Neuronal stem cell (in vitro differentiated cells): ENCODE data around the gene CDH6.
A peak's percentile ranks its signal among the peaks of the same experiment; 100 is the strongest.

Source experiments
- DNase-seq: peaks from one replicate; pipeline ENCODE4 v3.0.0-alpha.2; 2013; ENCODE audit warnings: low spot score
- H2AFZ ChIP-seq: one replicate; pipeline ENCODE4 v1.6.1; 2013; ENCODE audit warnings: mild to moderate bottlenecking, low read length, inconsistent platforms
- H2AK5ac ChIP-seq: 2 replicates; pipeline ENCODE4 v1.6.1; 2013; ENCODE audit warnings: low read depth, mild to moderate bottlenecking, inconsistent platforms, low read length, moderate library complexity, mixed read lengths
- H2BK120ac ChIP-seq: 2 replicates; pipeline ENCODE4 v1.6.1; 2013; ENCODE audit warnings: low read depth, mild to moderate bottlenecking, inconsistent platforms, low read length, moderate library complexity, mixed read lengths
- H2BK12ac ChIP-seq: one replicate; pipeline ENCODE4 v1.6.1; 2013; ENCODE audit warnings: low read length, inconsistent platforms
- H2BK15ac ChIP-seq: 2 replicates; pipeline ENCODE4 v1.6.1; 2013; ENCODE audit warnings: mild to moderate bottlenecking, low read length, inconsistent platforms, mixed read lengths
- H2BK5ac ChIP-seq: one replicate; pipeline ENCODE4 v1.6.1; 2013; ENCODE audit warnings: inconsistent platforms, mild to moderate bottlenecking, low read length, moderate library complexity
- H3K14ac ChIP-seq: one replicate; pipeline ENCODE4 v1.6.1; 2013; ENCODE audit warnings: low read length, inconsistent platforms
- H3K18ac ChIP-seq: 2 replicates; pipeline ENCODE4 v1.6.1; 2013; ENCODE audit warnings: low read length, inconsistent platforms
- H3K23ac ChIP-seq: 2 replicates; pipeline ENCODE4 v1.6.1; 2013; ENCODE audit warnings: low read depth, mild to moderate bottlenecking, mixed read lengths, low read length, inconsistent platforms; ENCODE audit not compliant: poor library complexity
- H3K27ac ChIP-seq: replicated peaks from 3 replicates; pipeline ENCODE4 v1.5.1; 2013; ENCODE audit warnings: low read length, inconsistent platforms
- H3K27me3 ChIP-seq, 3 experiments: 2 replicates each; pipeline ENCODE4 v1.6.1; 2013; ENCODE audit warnings: low read length in 3 of 3, mild to moderate bottlenecking in 2 of 3, inconsistent platforms in 1 of 3, low read depth in 1 of 3, mixed read lengths in 1 of 3, moderate library complexity in 1 of 3; ENCODE audit not compliant: control insufficient read depth in 3 of 3, insufficient read depth in 3 of 3
- H3K36me3 ChIP-seq, 2 donors: replicated peaks in 1 of 2; 2 replicates each; pipeline ENCODE4 v1.6.1; 2013; ENCODE audit warnings: low read length in 2 of 2; ENCODE audit not compliant: control insufficient read depth in 2 of 2, insufficient read depth in 2 of 2
- H3K4ac ChIP-seq: 2 replicates; pipeline ENCODE4 v1.6.1; 2013; ENCODE audit warnings: inconsistent platforms, mild to moderate bottlenecking, low read length, moderate library complexity
- H3K4me1 ChIP-seq, 2 donors: 1 replicate in 1 of 2; 2 replicates in 1 of 2; pipeline ENCODE4 v1.6.1; 2013; ENCODE audit warnings: low read length in 2 of 2, low read depth in 1 of 2; ENCODE audit not compliant: control insufficient read depth in 2 of 2, insufficient read depth in 1 of 2
- H3K4me2 ChIP-seq: one replicate; pipeline ENCODE4 v1.6.1; 2013; ENCODE audit warnings: mild to moderate bottlenecking, low read length, inconsistent platforms; ENCODE audit not compliant: insufficient read depth, poor library complexity, severe bottlenecking
- H3K4me3 ChIP-seq, 2 donors: 2 replicates each; pipeline ENCODE4 v1.5.1; 2013; ENCODE audit warnings: low read length in 2 of 2, mild to moderate bottlenecking in 2 of 2, inconsistent platforms in 1 of 2, moderate library complexity in 1 of 2
- H3K79me1 ChIP-seq: one replicate; pipeline ENCODE4 v1.6.1; 2013; ENCODE audit warnings: low read depth, mild to moderate bottlenecking, inconsistent platforms, low read length, moderate library complexity
- H3K9ac ChIP-seq: one replicate; pipeline ENCODE4 v1.6.1; 2013; ENCODE audit warnings: mild to moderate bottlenecking, low read depth, low read length, inconsistent platforms; ENCODE audit not compliant: poor library complexity
- H3K9me3 ChIP-seq, 2 donors: replicated peaks in 1 of 2; 2 replicates each; pipeline versions ENCODE3 to v1.6.1; 2013; ENCODE audit warnings: low read length in 2 of 2, mild to moderate bottlenecking in 2 of 2, inconsistent platforms in 1 of 2, low read depth in 1 of 2, mixed read lengths in 1 of 2, moderate library complexity in 1 of 2; ENCODE audit not compliant: control insufficient read depth in 2 of 2, insufficient read depth in 1 of 2
- H4K8ac ChIP-seq: one replicate; pipeline ENCODE4 v1.6.1; 2013; ENCODE audit warnings: low read depth, mild to moderate bottlenecking, inconsistent platforms, low read length, moderate library complexity
- H4K91ac ChIP-seq: one replicate; pipeline ENCODE4 v1.6.1; 2013; ENCODE audit warnings: low read length, low read depth, mild to moderate bottlenecking, inconsistent platforms; ENCODE audit not compliant: poor library complexity
- WGBS, 2 donors: extraction: QIAGEN DNeasy Blood & Tissue Kit; methylation state at CpG; one replicate each; pipeline ENCODE4 v1.1.7; 2013; ENCODE audit warnings: missing lambda C conversion rate in 2 of 2, mixed read lengths in 1 of 2; ENCODE audit not compliant: insufficient read length in 2 of 2, insufficient replicate concordance in 1 of 2; ENCODE audit errors: extremely low coverage in 2 of 2; 5-methylcytosine and 5-hydroxymethylcytosine counted together

The CDH6 gene

DNA sequence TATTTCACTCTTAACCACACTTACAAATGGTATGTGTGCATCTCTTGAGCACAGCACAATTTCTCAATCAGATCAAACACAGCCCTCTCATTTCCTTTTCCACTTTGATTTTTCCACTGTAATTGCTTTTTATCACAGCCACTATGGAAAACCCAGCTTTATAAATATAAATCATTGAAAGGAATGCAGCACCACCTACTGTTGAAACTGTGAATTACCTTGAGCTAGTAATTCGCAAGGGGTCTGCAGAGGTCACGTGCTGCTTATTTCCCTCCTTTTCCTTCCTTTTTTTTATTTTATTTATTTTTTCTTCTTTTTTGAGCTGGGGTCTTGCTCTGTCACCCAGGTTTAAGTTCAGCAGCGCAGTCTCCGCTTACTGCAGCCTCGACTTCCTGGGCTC lies 76.9 kb downstream of the CDH6 start:
- Histone ChIP-seq H3K23ac (no peak overlapping the region), H3K27me3 (no peaks in the 10 kb centered on the region), H2AK5ac (no peak overlapping the region), H3K9me3 (no peaks in the 10 kb centered on the region), H2BK12ac (no peak overlapping the region), H2BK15ac (no peak overlapping the region), H2BK5ac (no peak overlapping the region), H3K79me1 (no peaks in the 10 kb centered on the region), H3K4me2 (no peak overlapping the region), H4K91ac (no peak overlapping the region), H4K8ac (no peak overlapping the region), H3K18ac (no peak overlapping the region), H2AFZ (no peak overlapping the region), H2BK120ac (no peak overlapping the region), H3K4me3 (no peak overlapping the region), H3K36me3 (peaks cover 0 to 1% of the 10 kb centered on the region in 2 donors), H3K14ac (no peak overlapping the region), H3K27ac (no peak overlapping the region), H3K9ac (no peak overlapping the region), H3K4me1 (peaks cover 8 to 9% of the 10 kb centered on the region in 2 donors), H3K4ac (no peak overlapping the region)
- DNase-seq = peak; percentile 47
- no CpG with 5 or more reads among the region's 5 CpGs for WGBS, 2 donors

DNA sequence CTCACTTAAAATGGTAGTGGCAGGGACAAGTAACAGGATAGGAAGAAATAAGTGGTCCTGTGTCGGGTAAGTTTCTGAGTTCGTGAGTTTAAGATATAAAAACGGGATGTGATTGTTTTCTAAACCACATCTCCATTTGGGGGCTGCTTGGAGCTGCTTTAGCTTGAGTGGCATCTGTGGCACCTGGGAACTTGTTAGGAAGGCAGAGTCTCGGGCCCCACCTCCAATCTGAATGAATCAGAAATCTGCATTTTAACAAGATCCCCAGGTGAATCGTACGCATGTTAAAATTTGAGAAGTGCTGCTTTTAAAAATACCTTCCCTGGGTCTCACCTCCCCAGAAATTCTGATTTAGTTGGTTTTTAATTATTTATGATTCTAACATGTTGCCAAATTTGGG lies 78.1 kb downstream of the CDH6 start:
- peaks cover 8 to 9% of the 10 kb centered on the region in 2 donors for H3K4me1 ChIP-seq
- DNase-seq = no peak
- no peak overlapping the region for H2BK120ac ChIP-seq
- no CpG with 5 or more reads among the region's 6 CpGs for WGBS, 2 donors
- no peak overlapping the region for H3K14ac ChIP-seq
- no peak overlapping the region for H2AFZ ChIP-seq
- no peak overlapping the region for H3K23ac ChIP-seq
- H2AK5ac ChIP-seq = no peak overlapping the region
- no peak overlapping the region for H3K9ac ChIP-seq
- no peak overlapping the region for H2BK5ac ChIP-seq
- H3K4me2 ChIP-seq = no peak overlapping the region
- H3K18ac ChIP-seq = no peak overlapping the region
- no peak overlapping the region for H3K4me3 ChIP-seq
- H3K79me1 ChIP-seq = no peaks in the 10 kb centered on the region
- H2BK12ac ChIP-seq = no peak overlapping the region
- no peak overlapping the region for H2BK15ac ChIP-seq
- H3K36me3 ChIP-seq = peaks cover 0 to 1% of the 10 kb centered on the region in 2 donors
- H3K27ac ChIP-seq = no peak overlapping the region
- no peaks in the 10 kb centered on the region for H3K9me3 ChIP-seq
- no peak overlapping the region for H4K91ac ChIP-seq
- H3K27me3 ChIP-seq = no peaks in the 10 kb centered on the region
- H4K8ac ChIP-seq = no peak overlapping the region
- no peak overlapping the region for H3K4ac ChIP-seq

DNA sequence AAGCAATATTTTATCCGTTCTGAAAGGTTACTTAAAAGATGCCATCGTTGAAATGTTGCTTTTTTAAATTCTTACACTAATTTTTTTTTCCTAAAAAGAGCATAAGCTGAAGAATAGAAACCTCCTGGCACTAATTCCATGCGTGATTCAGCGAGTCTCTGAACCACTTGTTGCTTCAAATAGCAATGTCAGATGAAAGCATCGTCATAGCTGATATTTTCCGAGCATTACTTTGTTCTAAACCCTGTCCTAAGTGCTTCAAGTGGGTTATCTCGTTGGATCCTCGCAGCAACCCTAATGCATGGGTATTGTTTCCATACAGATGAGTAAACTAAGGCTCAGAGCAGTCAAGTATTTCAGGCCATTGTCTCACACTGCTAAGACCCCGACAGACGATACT lies 79.7 kb downstream of the CDH6 start:
- H3K4me2 ChIP-seq = no peak overlapping the region

DNA sequence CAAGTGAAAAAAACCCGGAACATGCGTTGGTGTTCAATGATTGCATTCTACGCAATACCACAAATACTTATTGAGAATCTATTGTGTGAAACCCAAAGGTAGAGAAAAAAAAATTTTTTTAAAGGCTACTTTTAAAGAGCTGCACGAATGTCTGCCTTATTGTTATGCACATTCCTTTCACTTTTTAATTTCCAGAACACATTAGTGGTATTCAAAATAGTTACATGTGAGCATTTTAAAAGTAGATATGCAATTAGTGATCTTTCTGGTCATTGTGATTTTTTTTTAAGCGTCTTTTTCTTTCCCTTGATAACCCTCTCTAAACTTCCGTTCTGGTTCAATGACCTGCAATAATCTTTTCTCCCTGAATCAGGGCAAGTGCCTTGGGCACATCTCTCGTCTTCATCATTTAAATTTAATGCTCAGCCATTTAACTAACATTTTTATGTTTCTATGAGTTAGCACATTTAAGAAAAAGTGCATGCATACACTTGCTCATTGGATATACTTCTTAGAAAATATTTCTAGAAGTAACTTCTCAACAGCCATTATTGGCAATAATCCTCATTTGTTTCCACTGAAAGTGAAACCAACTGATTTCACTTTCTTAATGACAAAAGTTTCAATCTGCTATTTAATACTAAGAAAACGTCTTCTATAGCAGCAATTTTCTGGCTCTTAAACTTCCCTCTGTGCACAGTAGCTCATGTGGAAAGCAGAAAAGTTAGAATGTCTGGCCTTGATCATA lies 80.3 kb downstream of the CDH6 start:
- Histone ChIP-seq H4K91ac (no peak overlapping the region), H3K9me3 (no peaks in the 10 kb centered on the region), H3K27ac (no peak overlapping the region)

More for the DNA sequence above, 79.7 kb downstream of the CDH6 start:
- DNase-seq = no peak
- H2BK15ac ChIP-seq = no peak overlapping the region
- H2BK12ac ChIP-seq = no peak overlapping the region
- H4K91ac ChIP-seq = no peak overlapping the region
- H3K27ac ChIP-seq = no peak overlapping the region
- H3K9me3 ChIP-seq = no peaks in the 10 kb centered on the region
- H3K36me3 ChIP-seq = peaks cover 0 to 1% of the 10 kb centered on the region in 2 donors
- H3K9ac ChIP-seq = no peak overlapping the region
- H3K79me1 ChIP-seq = no peaks in the 10 kb centered on the region
- no peaks in the 10 kb centered on the region for H3K27me3 ChIP-seq
- no peak overlapping the region for H2BK5ac ChIP-seq
- H3K23ac ChIP-seq = no peak overlapping the region
- peaks cover 9% of the 10 kb centered on the region in 2 donors for H3K4me1 ChIP-seq
- no peak overlapping the region for H3K18ac ChIP-seq
- H2AK5ac ChIP-seq = no peak overlapping the region
- H2AFZ ChIP-seq = no peak overlapping the region
- no peak overlapping the region for H3K14ac ChIP-seq
- no peak overlapping the region for H3K4ac ChIP-seq
- H3K4me3 ChIP-seq = no peak overlapping the region
- no peak overlapping the region for H4K8ac ChIP-seq
- WGBS, 2 donors = no CpG with 5 or more reads among the region's 10 CpGs
- no peak overlapping the region for H2BK120ac ChIP-seq

More for the DNA sequence above, 80.3 kb downstream of the CDH6 start:
- Histone ChIP-seq H3K4me2 (no peak overlapping the region), H3K4ac (no peak overlapping the region), H3K79me1 (no peaks in the 10 kb centered on the region), H3K18ac (no peak overlapping the region), H4K8ac (no peak overlapping the region), H2AK5ac (no peak overlapping the region), H2BK120ac (no peak overlapping the region), H2BK15ac (no peak overlapping the region), H3K4me3 (no peak overlapping the region), H3K27me3 (no peaks in the 10 kb centered on the region), H3K36me3 (peaks cover 0 to 1% of the 10 kb centered on the region in 2 donors), H2AFZ (peak overlapping the region; percentile 70), H2BK12ac (no peak overlapping the region), H3K14ac (no peak overlapping the region), H2BK5ac (no peak overlapping the region), H3K4me1 (peaks cover 9% of the 10 kb centered on the region in 2 donors), H3K9ac (no peak overlapping the region), H3K23ac (no peak overlapping the region)
- no peak for DNase-seq
- WGBS, 2 donors = no CpG with 5 or more reads among the region's 8 CpGs
